ENCODE measurements around the gene PYGM. TPM values are rescaled to one million over a fixed set of nuclear protein-coding genes. Genes with fewer than 3 reads are reported as not detected.

Gene PYGM
- total and polyA plus RNA-seq, 2 of the 8 experiments (the other 6 are each of a cell fraction or from before 2014, with no cell fraction given): 9.6 to 10.0 TPM

DNA sequence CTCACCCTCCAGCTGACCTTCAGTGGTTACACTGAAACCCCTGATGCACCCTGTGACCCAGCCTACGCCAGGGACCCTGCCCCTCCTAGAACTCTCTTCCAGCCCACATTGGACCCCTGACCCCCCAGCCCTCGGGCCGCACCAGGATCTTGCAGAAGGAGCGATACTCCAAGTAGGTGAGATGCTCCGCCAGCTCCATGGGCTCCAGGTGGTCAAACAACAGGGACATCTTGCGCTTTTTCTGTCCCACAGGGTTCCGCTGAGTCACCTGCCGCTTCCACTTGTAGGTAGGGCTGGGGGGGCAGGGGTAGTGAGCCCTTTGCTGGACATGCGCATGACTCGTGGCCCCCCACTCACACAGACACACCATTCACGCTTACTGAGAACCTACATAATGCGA is 19.9 kb downstream of the PYGM start:
- no peak for FAIRE-seq
- Histone ChIP-seq H4K91ac (replicated peaks; ENCODE audit: insufficient read length, low read length) (peak overlapping the region; percentile 89), H3K4ac (replicated peaks; ENCODE audit: insufficient read length, low read depth, low read length) (no peak overlapping the region), H4K8ac (ENCODE audit: extremely low read depth, insufficient read depth, low read length) (no peak overlapping the region; the same call in 1 of the 2 replicates), H3K79me2 (ENCODE audit: control insufficient read depth in 1 of 2, insufficient read depth in 2 of 2, low read length in 2 of 2) (no peaks in the 10 kb centered on the region), H3K79me1 (ENCODE audit: low read depth, low read length) (no peaks in the 10 kb centered on the region; the same call in 1 of the 2 replicates), H3K23me2 (ENCODE audit: low read depth, low read length) (peaks cover 28% of the 10 kb centered on the region), H2AK5ac (ENCODE audit: low read depth, low read length) (0 out of 2 replicates have a peak overlapping the region, but pooled peaks have one; percentile 0), H3K4me3 (ENCODE audit: extremely low read depth in 1 of 4, insufficient read depth in 2 of 4, low read depth in 3 of 4, low read length in 4 of 4) (no peak overlapping the region), H3K27ac (ENCODE audit: low read depth, low read length) (no peak overlapping the region), H3K56ac (replicated peaks; ENCODE audit: insufficient read length, low read depth, low read length) (no peak overlapping the region), H4K5ac (ENCODE audit: insufficient read length, low read depth, low read length) (no peak overlapping the region), H3K18ac (ENCODE audit: extremely low read depth, low read length) (no peak overlapping the region), H4K20me1 (replicated peaks in 1 of 2; ENCODE audit: control insufficient read depth in 1 of 2, insufficient read depth in 2 of 2, low read length in 2 of 2) (no peaks in the 10 kb centered on the region), H3K9me3 (ENCODE audit: insufficient read depth in 2 of 2, low read depth in 1 of 2, low read length in 1 of 2) (no peaks in the 10 kb centered on the region), H2BK15ac (ENCODE audit: low read length) (peak overlapping the region; percentile 94; the same call in 1 of the 2 replicates), H3K27me3 (replicated peaks in 1 of 4; ENCODE audit: control insufficient read depth in 3 of 4, extremely low read depth in 1 of 4, insufficient read depth in 3 of 4, low read length in 3 of 4) (peaks cover 0 to 32% (median 19%) of the 10 kb centered on the region in 4 experiments; a peak in 5 of 7 replicates), H3K36me3 (ENCODE audit: control insufficient read depth in 2 of 4, insufficient read depth in 4 of 4, low read length in 3 of 4) (0 out of 8 replicates have a peak, but pooled peaks cover 0 to 2% (median 0%) of the 10 kb centered on the region in 4 experiments), H3K4me1 (replicated peaks in 1 of 4; ENCODE audit: control insufficient read depth in 3 of 4, insufficient read depth in 4 of 4, low read length in 3 of 4) (peaks cover 4 to 33% (median 25%) of the 10 kb centered on the region in 4 experiments), H2BK12ac (ENCODE audit: low read depth, low read length) (peak overlapping the region; percentile 91; the same call in 1 of the 2 replicates), H2BK5ac (ENCODE audit: low read depth, low read length) (peak overlapping the region; percentile 84; the same call in 1 of the 2 replicates), H2AFZ (ENCODE audit: low read length) (no peak overlapping the region), H3K4me2 (ENCODE audit: insufficient read depth in 1 of 2, low read depth in 2 of 2, low read length in 2 of 2) (no peak overlapping the region), H3K14ac (ENCODE audit: insufficient read length) (no peak overlapping the region), H2BK20ac (ENCODE audit: low read length) (peak overlapping the region; percentile 43; the same call in 1 of the 2 replicates), H2BK120ac (replicated peaks; ENCODE audit: low read depth, low read length) (no peak overlapping the region), H3K23ac (ENCODE audit: insufficient read length) (no peak overlapping the region), H3K9ac (replicated peaks in 1 of 4; ENCODE audit: extremely low read depth in 1 of 4, low read depth in 3 of 4, low read length in 3 of 4) (no peak overlapping the region)
- ChIA-PET POLR2A (ENCODE audit: partially characterized antibody) (interaction anchor here (1.0 to 42.9 kb wide), 5 partner anchors 10 to 176 kb away, joined by 3 to 1087 read pairs (median 18); partner anchors contain the start of genes PYGM and SF1), CTCF (ENCODE audit: partially characterized antibody) (interaction anchor here (1.0 to 23.7 kb wide), 12 partner anchors 10 to 291 kb away, joined by 3 to 376 read pairs (median 5); partner anchors contain the start of gene PYGM)
- no peak for TF ChIP-seq RNF2 (IDR thresholded peaks at IDR 0.05; ENCODE audit: borderline replicate concordance, low read depth, low read length, missing control alignments, poor library complexity, severe bottlenecking)
- TF ChIP-seq CBX5 (IDR thresholded peaks at IDR 0.05; ENCODE audit: low read depth, low read length): no peak
- TF ChIP-seq BACH1 (IDR thresholded peaks at IDR 0.05; ENCODE audit: low read length): no peak
- TF ChIP-seq GABPA (IDR thresholded peaks at IDR 0.05; ENCODE audit: borderline replicate concordance, insufficient read depth, low read length): no peak
- TF ChIP-seq SP2 (IDR thresholded peaks at IDR 0.05; ENCODE audit: low read length): no peak
- TF ChIP-seq, protein P1, sequence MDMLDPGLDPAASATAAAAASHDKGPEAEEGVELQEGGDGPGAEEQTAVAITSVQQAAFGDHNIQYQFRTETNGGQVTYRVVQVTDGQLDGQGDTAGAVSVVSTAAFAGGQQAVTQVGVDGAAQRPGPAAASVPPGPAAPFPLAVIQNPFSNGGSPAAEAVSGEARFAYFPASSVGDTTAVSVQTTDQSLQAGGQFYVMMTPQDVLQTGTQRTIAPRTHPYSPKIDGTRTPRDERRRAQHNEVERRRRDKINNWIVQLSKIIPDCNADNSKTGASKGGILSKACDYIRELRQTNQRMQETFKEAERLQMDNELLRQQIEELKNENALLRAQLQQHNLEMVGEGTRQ (IDR thresholded peaks at IDR 0.05; ENCODE audit: low read length): no peak
- TF ChIP-seq, protein P2, sequence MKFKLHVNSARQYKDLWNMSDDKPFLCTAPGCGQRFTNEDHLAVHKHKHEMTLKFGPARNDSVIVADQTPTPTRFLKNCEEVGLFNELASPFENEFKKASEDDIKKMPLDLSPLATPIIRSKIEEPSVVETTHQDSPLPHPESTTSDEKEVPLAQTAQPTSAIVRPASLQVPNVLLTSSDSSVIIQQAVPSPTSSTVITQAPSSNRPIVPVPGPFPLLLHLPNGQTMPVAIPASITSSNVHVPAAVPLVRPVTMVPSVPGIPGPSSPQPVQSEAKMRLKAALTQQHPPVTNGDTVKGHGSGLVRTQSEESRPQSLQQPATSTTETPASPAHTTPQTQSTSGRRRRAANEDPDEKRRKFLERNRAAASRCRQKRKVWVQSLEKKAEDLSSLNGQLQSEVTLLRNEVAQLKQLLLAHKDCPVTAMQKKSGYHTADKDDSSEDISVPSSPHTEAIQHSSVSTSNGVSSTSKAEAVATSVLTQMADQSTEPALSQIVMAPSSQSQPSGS (IDR thresholded peaks at IDR 0.05; ENCODE audit: low read length): no peak
- no peak for TF ChIP-seq RAD21 (IDR thresholded peaks at IDR 0.05 in 1 of 2, conservative IDR thresholded peaks at IDR 0.05 in 1 of 2; ENCODE audit: low read depth in 2 of 2, low read length in 2 of 2)
- WGBS, 2 experiments (ENCODE audit: extremely low coverage in 1 of 2, insufficient coverage in 1 of 2, insufficient read length in 1 of 2, insufficient replicate concordance in 2 of 2, low coverage in 1 of 2, low lambda C conversion rate in 2 of 2, missing lambda C conversion rate in 1 of 2): 92% methylated on average over 12 of the region's 12 CpGs; no CpG with 5 or more reads in 1 of the 2 experiments
- DNase-seq (ENCODE audit: low read depth in 1 of 2, low spot score in 2 of 2): peak in 1 of 2 experiments; percentile 49
